GM21717 (cell line): ENCODE results near the gene AP1AR.

Experiments
- ATAC-seq: cut with Tn5 transposase; IDR thresholded peaks from one replicate; pipeline ENCODE4 v1.9.1; 2021; ENCODE audit warnings: mild to moderate bottlenecking, moderate library complexity; ENCODE audit not compliant: unreplicated experiment

The AP1AR gene

GRCh38 chr4:112222219-112222955 is 9.2 kb upstream of the AP1AR start:
- ATAC-seq = no peak

- no peak for ATAC-seq
Measured at GRCh38 chr4:112225157-112225556, 6.4 kb upstream of the AP1AR start.

- peak; percentile 89 for ATAC-seq
Measured at GRCh38 chr4:112230879-112231778, 458 bp upstream of the AP1AR start.

GRCh38 chr4:112234952-112235609 is 3.5 kb downstream of the AP1AR start:
- ATAC-seq = no peak

DNA sequence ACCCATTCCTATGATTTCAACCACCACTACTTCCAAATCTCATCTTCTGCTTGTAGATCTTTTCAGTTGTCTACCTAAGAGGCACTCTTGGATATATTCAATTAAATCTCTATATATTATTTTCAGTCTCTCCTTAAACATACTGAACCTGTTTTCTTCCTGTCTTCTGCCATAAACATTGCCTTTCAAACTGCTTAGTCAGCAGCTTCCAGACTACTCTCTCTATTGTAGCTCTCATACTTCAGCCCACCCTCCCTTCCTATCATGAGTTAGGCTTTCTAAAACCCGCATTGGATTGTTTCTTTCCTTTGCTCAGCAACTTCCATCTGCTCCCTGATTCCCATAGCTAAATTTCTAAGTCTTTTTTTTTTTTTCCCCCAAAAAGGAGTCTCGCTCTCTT is 4.5 kb downstream of the AP1AR start:
- ATAC-seq = no peak

DNA sequence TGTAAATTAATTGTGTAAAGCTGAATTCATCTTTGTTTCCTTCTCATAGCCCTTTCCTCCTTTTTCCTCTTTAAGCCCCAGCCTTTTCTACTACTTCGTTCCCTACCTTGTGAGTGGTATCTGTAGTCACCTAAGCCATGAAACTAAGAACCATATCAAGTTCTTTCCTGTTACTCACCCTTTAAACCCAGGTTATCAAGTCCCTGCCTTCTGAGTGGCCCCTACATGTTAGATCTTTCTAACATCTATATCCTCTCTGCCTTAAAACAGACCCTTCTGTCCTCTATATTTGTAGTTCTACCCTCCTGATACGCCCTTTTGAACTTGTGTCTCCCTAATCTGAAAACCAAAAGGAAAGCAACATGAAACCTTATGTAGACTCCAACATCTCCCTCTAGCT is 7.2 kb downstream of the AP1AR start:
- no peak for ATAC-seq

DNA sequence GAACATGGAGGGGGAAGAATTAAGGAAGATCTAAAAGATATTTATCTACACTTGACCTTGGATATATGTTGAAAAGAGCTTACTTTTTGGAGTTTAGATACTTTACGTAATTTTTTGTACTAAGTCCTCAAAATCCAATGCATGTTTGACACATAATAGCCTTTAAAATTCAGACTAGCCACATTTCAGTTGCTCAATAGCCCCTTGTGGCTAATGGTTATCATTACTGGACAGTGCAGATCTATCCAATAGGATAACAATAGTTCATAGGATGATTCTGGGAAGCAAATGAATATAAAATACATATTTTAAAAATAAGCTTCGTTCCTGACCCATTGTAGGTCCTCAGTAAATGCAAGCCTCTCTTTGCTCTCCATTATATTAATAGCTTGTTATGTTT is 13.8 kb downstream of the AP1AR start:
- no peak for ATAC-seq

- no peak for ATAC-seq
Measured at GRCh38 chr4:112247021-112247420, 15.4 kb downstream of the AP1AR start.

DNA sequence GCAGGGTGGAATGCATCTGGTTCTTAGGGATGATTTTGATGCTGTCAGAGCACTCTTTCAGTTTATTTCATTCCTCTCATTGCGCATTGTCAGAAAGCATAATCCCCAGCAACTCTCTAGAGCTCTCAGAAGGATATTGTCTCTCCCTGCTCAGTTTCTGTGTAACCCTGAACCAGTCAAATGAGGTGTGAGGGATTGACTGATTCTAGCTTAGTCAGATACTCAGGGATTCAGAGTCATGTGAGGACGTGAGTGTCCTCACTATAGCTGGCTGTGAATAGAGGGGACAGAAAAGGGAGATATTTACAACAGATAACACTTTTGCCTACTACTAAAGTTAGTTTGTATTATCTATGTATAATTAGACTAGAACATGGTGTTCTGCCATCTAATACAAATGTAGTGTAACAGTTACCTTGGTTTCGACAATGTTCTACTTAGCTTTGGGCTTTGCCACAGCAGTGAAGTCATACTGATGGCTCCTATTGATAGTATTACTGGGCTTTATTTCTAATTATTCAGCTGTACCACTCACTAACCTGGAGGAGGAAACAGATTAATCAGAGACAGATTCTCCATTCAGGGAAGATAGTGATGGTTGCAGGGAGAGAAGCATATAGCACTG is 19.5 kb downstream of the AP1AR start:
- no peak for ATAC-seq

- ATAC-seq = no peak
Measured at GRCh38 chr4:112252234-112252633, 20.6 kb downstream of the AP1AR start.

DNA sequence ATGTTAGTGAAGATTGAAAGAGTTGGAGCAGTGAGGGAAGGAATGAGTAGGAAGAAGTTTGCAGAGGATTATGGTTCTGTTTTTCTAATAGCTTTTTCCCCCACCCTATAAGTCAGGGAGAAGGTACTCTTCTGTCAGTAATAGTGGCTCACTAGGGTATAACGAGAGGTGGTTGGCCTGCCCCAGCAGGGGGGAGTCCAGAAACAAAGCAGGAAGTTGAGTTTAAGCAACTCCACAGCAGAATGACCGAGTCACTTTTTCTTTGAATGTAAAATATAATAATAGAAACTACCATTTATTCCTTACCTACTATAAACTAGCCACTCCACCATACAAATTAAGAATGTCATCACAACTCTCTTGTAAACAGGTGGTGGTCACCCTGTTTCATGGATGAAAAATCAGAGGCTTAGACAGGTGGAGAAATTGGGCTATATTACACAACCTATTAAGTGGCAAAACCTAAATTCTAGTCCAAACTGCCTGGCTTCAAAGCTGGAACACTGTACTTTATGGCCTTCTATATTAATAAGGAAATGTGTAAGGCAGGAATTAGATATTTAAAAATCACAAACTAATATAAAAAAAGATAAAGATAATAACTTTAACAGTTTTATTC is 21.9 kb downstream of the AP1AR start:
- ATAC-seq = peak; percentile 84

GRCh38 chr4:112257098-112257497 is 25.5 kb downstream of the AP1AR start:
- ATAC-seq = no peak

DNA sequence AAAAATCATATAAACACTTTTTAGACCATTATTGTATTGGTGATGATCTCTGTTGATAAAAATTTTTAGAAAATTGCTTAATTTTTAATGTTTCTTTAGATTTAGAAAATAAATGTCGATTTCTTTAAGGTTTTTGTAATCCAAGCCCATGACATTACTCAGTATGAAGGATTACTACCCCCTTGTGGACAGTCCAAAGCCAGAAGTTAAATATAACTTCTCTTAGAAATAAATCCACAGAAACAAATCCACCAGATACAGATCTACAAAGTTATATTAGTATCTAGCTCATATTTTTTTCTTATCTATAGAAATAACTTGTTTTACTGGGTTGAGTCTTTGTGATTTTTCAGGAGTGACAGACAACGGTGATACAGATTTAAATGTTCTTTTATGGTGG is 35.2 kb downstream of the AP1AR start:
- ATAC-seq = no peak

DNA sequence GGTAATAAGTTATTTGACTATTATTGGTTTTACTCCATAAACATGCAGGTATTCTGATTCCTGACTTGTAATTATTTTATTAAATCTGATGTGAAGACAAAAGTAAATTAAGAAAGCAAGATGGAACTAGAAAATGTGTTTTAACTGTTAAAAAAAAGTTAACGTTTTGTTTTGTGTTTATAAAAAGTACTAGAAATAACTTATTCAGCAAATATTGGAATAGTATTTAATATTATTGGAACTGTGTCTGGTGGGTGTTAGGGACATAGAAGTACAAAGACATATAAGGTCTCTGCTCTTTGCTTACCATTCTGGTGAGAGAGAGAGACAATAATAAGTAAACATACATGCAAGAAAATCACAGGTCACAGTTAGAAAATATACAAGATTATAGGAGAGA is 38.5 kb downstream of the AP1AR start:
- no peak for ATAC-seq

DNA sequence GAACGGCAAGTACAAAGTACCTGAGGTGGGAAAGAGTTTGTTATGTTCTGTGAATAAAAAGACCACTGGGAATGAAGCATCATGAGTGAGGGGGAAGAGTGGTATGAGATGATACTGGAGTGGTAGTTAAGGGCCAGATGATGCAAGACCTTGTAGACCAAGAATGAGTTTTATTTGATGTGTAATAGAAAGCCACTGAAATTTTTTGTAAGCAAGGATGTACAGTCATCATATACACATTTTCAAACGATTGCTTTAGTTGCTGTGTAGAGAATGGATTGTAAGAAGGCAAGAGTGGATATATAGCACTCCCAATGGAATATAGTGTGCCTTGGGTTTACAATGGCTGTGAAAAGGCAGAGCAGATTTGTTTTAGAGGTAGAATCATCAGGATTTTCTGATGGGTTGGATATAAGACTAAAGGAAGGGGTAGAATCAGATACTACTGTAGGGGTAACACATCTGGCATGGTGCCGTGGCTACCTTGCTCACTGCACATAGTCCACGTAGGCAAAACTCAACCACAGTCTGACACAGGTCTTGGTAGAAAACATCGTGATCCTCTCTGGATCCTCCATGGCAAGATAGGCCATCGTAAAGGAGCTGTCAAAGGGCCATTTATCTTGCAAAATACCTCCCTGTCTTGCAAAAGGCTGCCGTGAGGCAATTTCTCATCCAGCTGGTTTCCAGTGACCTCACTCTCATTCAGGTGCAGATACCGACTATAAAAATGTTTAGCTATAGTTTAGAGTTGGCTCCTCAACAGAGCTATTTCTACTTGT is 39.2 kb downstream of the AP1AR start:
- ATAC-seq = no peak

DNA sequence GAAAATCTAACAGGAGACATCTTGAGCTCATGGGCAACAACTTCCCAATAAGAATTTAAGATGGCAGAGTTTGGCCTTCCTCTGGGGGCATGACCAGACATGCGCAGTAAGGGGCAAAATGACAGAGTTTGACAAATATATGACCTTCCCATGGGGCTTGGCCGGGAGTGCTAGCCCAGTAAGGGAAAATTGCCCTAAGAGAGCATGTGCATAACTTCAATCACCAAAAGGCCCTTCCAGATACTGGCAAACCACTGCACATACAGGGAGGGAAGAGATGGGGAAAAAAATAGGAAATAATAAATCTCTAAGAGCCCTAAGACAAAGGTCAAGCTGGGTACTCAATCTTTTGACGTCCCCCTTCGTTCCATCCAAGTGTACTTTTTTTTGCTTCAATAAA is 40.7 kb downstream of the AP1AR start:
- ATAC-seq = no peak

GRCh38 chr4:112274959-112275358 is 43.4 kb downstream of the AP1AR start:
- ATAC-seq = no peak

GRCh38 chr4:112276113-112276512 is 44.5 kb downstream of the AP1AR start:
- ATAC-seq = no peak

GRCh38 chr4:112277220-112277619 is 45.6 kb downstream of the AP1AR start:
- no peak for ATAC-seq
